ENCODE measurements around the gene AADACL3. TPM values are rescaled to one million over a fixed set of nuclear protein-coding genes. Genes with fewer than 3 reads are reported as not detected.

The AADACL3 gene
- total and polyA plus RNA-seq, 2 experiments from 2014 or later: not detected

GRCh38 chr1:12773438-12773837, 57.5 kb downstream of the AADACL3 start, which contains the start of gene PRAMEF12:
TSS of gene PRAMEF12 (plus strand) at chr1:12773738. CDS start at chr1:12774868, 1,130 bp downstream.
- TF ChIP-seq EZH2phosphoT487 (IDR thresholded peaks at IDR 0.05; ENCODE audit: insufficient read depth, low read depth) (no peak), EZH2 (IDR thresholded peaks at IDR 0.05; ENCODE audit: insufficient read depth, poor library complexity, severe bottlenecking) (no peak)
- Histone ChIP-seq H3K4me3 (no peak within 1 kb of the TSS), H3K27ac (no peak within 1 kb of the TSS), H3K9me3 (ENCODE audit: low read depth) (no peaks in the 10 kb centered on the region), H3K4me1 (ENCODE audit: insufficient read depth) (no peaks in the 10 kb centered on the region), H3K36me3 (ENCODE audit: low read depth) (no peaks in the 10 kb centered on the region), H3K79me2 (ENCODE audit: insufficient read depth) (no peaks in the 10 kb centered on the region), H3K27me3 (replicated peaks; ENCODE audit: insufficient read depth) (no peaks in the 10 kb centered on the region), H3K9ac (no peak within 1 kb of the TSS), H3K9me2 (ENCODE audit: insufficient read depth) (no peaks in the 10 kb centered on the region), H3K4me2 (ENCODE audit: unreplicated experiment) (no peak within 1 kb of the TSS), H3F3A (ENCODE audit: insufficient read depth) (no peaks in the 10 kb centered on the region), H4K20me1 (ENCODE audit: insufficient read depth) (no peaks in the 10 kb centered on the region), H2AFZ (no peak within 1 kb of the TSS)
- in situ Hi-C loops (cut with MboI): no loop called here
- DNase-seq: no peak
- WGBS, 2 experiments (ENCODE audit: low coverage in 1 of 2, low lambda C conversion rate in 2 of 2, missing lambda C conversion rate in 2 of 2): 34 to 39% methylated on average over 5 of the region's 5 CpGs

GRCh38 chr1:12774801-12775345, 59.0 kb downstream of the AADACL3 start:
- Histone ChIP-seq H3K4me1 (ENCODE audit: insufficient read depth) (no peaks in the 10 kb centered on the region), H3K9me2 (ENCODE audit: insufficient read depth) (no peaks in the 10 kb centered on the region), H4K20me1 (ENCODE audit: insufficient read depth) (no peaks in the 10 kb centered on the region), H3K36me3 (ENCODE audit: low read depth) (no peaks in the 10 kb centered on the region), H3F3A (ENCODE audit: insufficient read depth) (no peaks in the 10 kb centered on the region), H3K4me2 (ENCODE audit: unreplicated experiment) (no peak overlapping the region), H3K9ac (no peak overlapping the region), H3K27me3 (replicated peaks; ENCODE audit: insufficient read depth) (no peaks in the 10 kb centered on the region), H2AFZ (no peak overlapping the region), H3K4me3 (no peak overlapping the region), H3K27ac (no peak overlapping the region), H3K9me3 (ENCODE audit: low read depth) (no peaks in the 10 kb centered on the region), H3K79me2 (ENCODE audit: insufficient read depth) (no peaks in the 10 kb centered on the region)
- DNase-seq: no peak
- in situ Hi-C loops (cut with MboI): no loop called here
- no peak for TF ChIP-seq EZH2phosphoT487 (IDR thresholded peaks at IDR 0.05; ENCODE audit: insufficient read depth, low read depth)
- no peak for TF ChIP-seq EZH2 (IDR thresholded peaks at IDR 0.05; ENCODE audit: insufficient read depth, poor library complexity, severe bottlenecking)
- WGBS, 2 experiments (ENCODE audit: low coverage in 1 of 2, low lambda C conversion rate in 2 of 2, missing lambda C conversion rate in 2 of 2): 15 to 31% methylated on average over 5 of the region's 5 CpGs

- WGBS, 2 experiments (ENCODE audit: low coverage in 1 of 2, low lambda C conversion rate in 2 of 2, missing lambda C conversion rate in 2 of 2): 39 to 49% methylated on average over 8 of the region's 8 CpGs
- in situ Hi-C loops (cut with MboI): no loop called here
These were observed 59.5 kb downstream of the AADACL3 start for GRCh38 chr1:12775443-12775842.

GRCh38 chr1:12776801-12777557, 61.1 kb downstream of the AADACL3 start:
- Histone ChIP-seq H3K36me3 (ENCODE audit: low read depth) (no peaks in the 10 kb centered on the region), H3K9ac (no peak overlapping the region), H3K4me1 (ENCODE audit: insufficient read depth) (no peaks in the 10 kb centered on the region), H3K27me3 (replicated peaks; ENCODE audit: insufficient read depth) (no peaks in the 10 kb centered on the region), H3K4me2 (ENCODE audit: unreplicated experiment) (no peak overlapping the region), H3K4me3 (no peak overlapping the region), H2AFZ (no peak overlapping the region), H3K9me3 (ENCODE audit: low read depth) (no peaks in the 10 kb centered on the region), H3K79me2 (ENCODE audit: insufficient read depth) (no peaks in the 10 kb centered on the region), H3K27ac (no peak overlapping the region), H3F3A (ENCODE audit: insufficient read depth) (no peaks in the 10 kb centered on the region), H4K20me1 (ENCODE audit: insufficient read depth) (no peaks in the 10 kb centered on the region), H3K9me2 (ENCODE audit: insufficient read depth) (no peaks in the 10 kb centered on the region)
- TF ChIP-seq EZH2 (IDR thresholded peaks at IDR 0.05; ENCODE audit: insufficient read depth, poor library complexity, severe bottlenecking): no peak
- no peak for TF ChIP-seq EZH2phosphoT487 (IDR thresholded peaks at IDR 0.05; ENCODE audit: insufficient read depth, low read depth)
- whole genome bisulfite sequencing, 2 experiments (ENCODE audit: low coverage in 1 of 2, low lambda C conversion rate in 2 of 2, missing lambda C conversion rate in 2 of 2): 54 to 61% methylated on average over 15 of the region's 15 CpGs
- in situ Hi-C loops (cut with MboI): no loop called here
- DNase-seq: no peak

More at GRCh38 chr1:12775443-12775842, 59.5 kb downstream of the AADACL3 start:
- Histone ChIP-seq H3K79me2 (ENCODE audit: insufficient read depth) (no peaks in the 10 kb centered on the region), H3K36me3 (ENCODE audit: low read depth) (no peaks in the 10 kb centered on the region), H4K20me1 (ENCODE audit: insufficient read depth) (no peaks in the 10 kb centered on the region), H3K4me2 (ENCODE audit: unreplicated experiment) (no peak overlapping the region), H3K27ac (no peak overlapping the region), H3K27me3 (replicated peaks; ENCODE audit: insufficient read depth) (no peaks in the 10 kb centered on the region), H3K4me3 (no peak overlapping the region), H3K4me1 (ENCODE audit: insufficient read depth) (no peaks in the 10 kb centered on the region), H3K9me3 (ENCODE audit: low read depth) (no peaks in the 10 kb centered on the region), H3K9ac (no peak overlapping the region), H3K9me2 (ENCODE audit: insufficient read depth) (no peaks in the 10 kb centered on the region), H2AFZ (no peak overlapping the region), H3F3A (ENCODE audit: insufficient read depth) (no peaks in the 10 kb centered on the region)
- DNase-seq: no peak
- TF ChIP-seq EZH2phosphoT487 (IDR thresholded peaks at IDR 0.05; ENCODE audit: insufficient read depth, low read depth) (no peak), EZH2 (IDR thresholded peaks at IDR 0.05; ENCODE audit: insufficient read depth, poor library complexity, severe bottlenecking) (no peak)

Small RNA genes lying within 50 kb of the gene (small RNA-seq; reads per million reads assigned to genes)
- gene AC244670.1 (ENCODE audit: low read depth, low replicate concordance): not detected

Other genes starting within 250 kb of the AADACL3 start
- gene DHRS3, start 97.9 kb upstream of the AADACL3 start, total RNA-seq (2014; rRNA removed; shearing (Covaris generic)): 53.1 and 55.2 TPM in 2 replicates
- 120 and 123 TPM in 2 replicates for gene DHRS3, start 97.9 kb upstream of the AADACL3 start, polyA plus RNA-seq (2016; fragmentation: Nextera tagmentation; extraction: Ambion mirVana)
- gene AADACL4, start 72.0 kb upstream of the AADACL3 start, total RNA-seq (2014; rRNA removed; shearing (Covaris generic)): not detected in 2 replicates
- not detected in 2 replicates for gene AADACL4, start 72.0 kb upstream of the AADACL3 start, polyA plus RNA-seq (2016; fragmentation: Nextera tagmentation; extraction: Ambion mirVana)
- not detected in 2 replicates for gene CFAP107, start 30.1 kb downstream of the AADACL3 start, total RNA-seq (2014; rRNA removed; shearing (Covaris generic))
- gene CFAP107, start 30.1 kb downstream of the AADACL3 start, polyA plus RNA-seq (2016; fragmentation: Nextera tagmentation; extraction: Ambion mirVana): not detected in 2 replicates
- gene PRAMEF12, start 57.6 kb downstream of the AADACL3 start, total RNA-seq (2014; rRNA removed; shearing (Covaris generic)): not detected in 2 replicates
- gene PRAMEF12, start 57.6 kb downstream of the AADACL3 start, polyA plus RNA-seq (2016; fragmentation: Nextera tagmentation; extraction: Ambion mirVana): not detected in 2 replicates
- gene PRAMEF1, start 75.3 kb downstream of the AADACL3 start, total RNA-seq (2014; rRNA removed; shearing (Covaris generic)): not detected in 2 replicates
- gene PRAMEF1, start 75.3 kb downstream of the AADACL3 start, polyA plus RNA-seq (2016; fragmentation: Nextera tagmentation; extraction: Ambion mirVana): not detected in 2 replicates
- gene PRAMEF11, start 115.3 kb downstream of the AADACL3 start, total RNA-seq (2014; rRNA removed; shearing (Covaris generic)): not detected in 2 replicates
- gene PRAMEF11, start 115.3 kb downstream of the AADACL3 start, polyA plus RNA-seq (2016; fragmentation: Nextera tagmentation; extraction: Ambion mirVana): not detected in 2 replicates
- not detected in 2 replicates for gene HNRNPCL1, start 132.6 kb downstream of the AADACL3 start, total RNA-seq (2014; rRNA removed; shearing (Covaris generic))
- not detected in 2 replicates for gene HNRNPCL1, start 132.6 kb downstream of the AADACL3 start, polyA plus RNA-seq (2016; fragmentation: Nextera tagmentation; extraction: Ambion mirVana)
- not detected in 2 replicates for gene PRAMEF2, start 141.0 kb downstream of the AADACL3 start, total RNA-seq (2014; rRNA removed; shearing (Covaris generic))
- not detected in 2 replicates for gene PRAMEF2, start 141.0 kb downstream of the AADACL3 start, polyA plus RNA-seq (2016; fragmentation: Nextera tagmentation; extraction: Ambion mirVana)
- gene PRAMEF4, start 170.1 kb downstream of the AADACL3 start, total RNA-seq (2014; rRNA removed; shearing (Covaris generic)): not detected in 2 replicates
- gene PRAMEF4, start 170.1 kb downstream of the AADACL3 start, polyA plus RNA-seq (2016; fragmentation: Nextera tagmentation; extraction: Ambion mirVana): not detected in 2 replicates
- not detected in 2 replicates for gene PRAMEF10, start 182.2 kb downstream of the AADACL3 start, total RNA-seq (2014; rRNA removed; shearing (Covaris generic))
- not detected in 2 replicates for gene PRAMEF10, start 182.2 kb downstream of the AADACL3 start, polyA plus RNA-seq (2016; fragmentation: Nextera tagmentation; extraction: Ambion mirVana)
- not detected in 2 replicates for gene PRAMEF7, start 200.5 kb downstream of the AADACL3 start, total RNA-seq (2014; rRNA removed; shearing (Covaris generic))
- gene PRAMEF7, start 200.5 kb downstream of the AADACL3 start, polyA plus RNA-seq (2016; fragmentation: Nextera tagmentation; extraction: Ambion mirVana): not detected in 2 replicates
- gene PRAMEF6, start 231.5 kb downstream of the AADACL3 start, total RNA-seq (2014; rRNA removed; shearing (Covaris generic)): not detected in 2 replicates
- gene PRAMEF6, start 231.5 kb downstream of the AADACL3 start, polyA plus RNA-seq (2016; fragmentation: Nextera tagmentation; extraction: Ambion mirVana): not detected in 2 replicates